ENCODE measurements around the gene PRDM1. TPM values are rescaled to one million over a fixed set of nuclear protein-coding genes. Genes with fewer than 3 reads are reported as not detected.
A peak's percentile ranks its signal among the peaks of the same experiment; 100 is the strongest.

Gene PRDM1
- total and polyA plus RNA-seq, 2 donors (not counting 1 experiment from before 2014, with no cell fraction given), result 6.9 to 9.6 TPM

GRCh38 chr6:106112433-106112832 lies 26.3 kb downstream of the PRDM1 start:
- TF ChIP-seq EZH2 (IDR thresholded peaks at IDR 0.05; ENCODE audit: borderline replicate concordance, insufficient read depth, low read depth, low read length, poor library complexity, severe bottlenecking) (no peak), CTCF (IDR thresholded peaks at IDR 0.05) (no peak)
- intact Hi-C loops (cut with micrococcal nuclease), result no loop called here
- no CpG with 5 or more reads among the region's 2 CpGs for WGBS (ENCODE audit: insufficient coverage)
- no peak overlapping the region for H3K9ac ChIP-seq (ENCODE audit: low read length)
- H3K4me2 ChIP-seq (replicated peaks; ENCODE audit: low read depth, low read length, poor library complexity, severe bottlenecking), result no peak overlapping the region
- no peaks in the 10 kb centered on the region for H4K20me1 ChIP-seq (ENCODE audit: control insufficient read depth, insufficient read depth, low read length, poor library complexity, severe bottlenecking)
- H2AFZ ChIP-seq (ENCODE audit: insufficient read depth, low read depth, low read length, poor library complexity, severe bottlenecking), result no peak overlapping the region
- H3K4me3 ChIP-seq (ENCODE audit: control extremely low read depth in 1 of 5, extremely low read depth in 1 of 5, insufficient read depth in 1 of 5, low read depth in 2 of 5, low read length in 4 of 5), result no peak overlapping the region
- no peak for DNase-seq
- peaks cover 13 to 14% of the 10 kb centered on the region in 2 donors for H3K4me1 ChIP-seq (ENCODE audit: control insufficient read depth in 2 of 2, insufficient read depth in 2 of 2, low read length in 2 of 2)
- POLR2A ChIA-PET, result interaction anchor here (0.7 kb wide), 1 partner anchor 377 kb away, joined by 4 read pairs; no protein-coding TSS in a partner anchor
- Mint-ChIP-seq H3K4me1 (peaks cover 24% of the 10 kb centered on the region), H3K4me3 (no peak overlapping the region), H3K27ac (no peak overlapping the region), H3K9me3 (ENCODE audit: insufficient read depth) (no peaks in the 10 kb centered on the region), H3K27me3 (peaks cover 8% of the 10 kb centered on the region)
- no peaks in the 10 kb centered on the region for H3K9me3 ChIP-seq (ENCODE audit: control extremely low read depth in 1 of 3, control insufficient read depth in 2 of 3, insufficient read depth in 1 of 3, low read length in 2 of 3)
- CTCF ChIA-PET, result interaction anchor here (1.0 kb wide), 1 partner anchor 110 kb away, joined by 3 read pairs; no protein-coding TSS in a partner anchor
- no peak for ATAC-seq (ENCODE audit: low read depth)
- H3K27me3 ChIP-seq (replicated peaks in 1 of 4; ENCODE audit: control extremely low read depth in 1 of 4, control insufficient read depth in 3 of 4, insufficient read depth in 4 of 4, low read length in 3 of 4), result peaks cover 0 to 8% (median 0%) of the 10 kb centered on the region in 4 experiments
- H3K79me2 ChIP-seq (ENCODE audit: control insufficient read depth, insufficient read depth, low read length), result no peaks in the 10 kb centered on the region
- H3K36me3 ChIP-seq (replicated peaks in 1 of 2; ENCODE audit: control extremely low read depth in 1 of 2, control insufficient read depth in 1 of 2, extremely low read depth in 1 of 2, insufficient read depth in 2 of 2, low read length in 1 of 2), result no peaks in the 10 kb centered on the region
- no peak overlapping the region for H3K27ac ChIP-seq (ENCODE audit: low read length in 2 of 2)

GRCh38 chr6:106113256-106113959 lies 27.3 kb downstream of the PRDM1 start:
- Histone ChIP-seq H2AFZ (ENCODE audit: insufficient read depth, low read depth, low read length, poor library complexity, severe bottlenecking) (no peak overlapping the region), H3K9ac (ENCODE audit: low read length) (no peak overlapping the region), H3K9me3 (ENCODE audit: control extremely low read depth in 1 of 3, control insufficient read depth in 2 of 3, insufficient read depth in 1 of 3, low read length in 2 of 3) (no peaks in the 10 kb centered on the region), H3K4me1 (ENCODE audit: control insufficient read depth in 2 of 2, insufficient read depth in 2 of 2, low read length in 2 of 2) (peaks cover 16 to 18% of the 10 kb centered on the region in 2 donors), H3K4me3 (ENCODE audit: control extremely low read depth in 1 of 5, extremely low read depth in 1 of 5, insufficient read depth in 1 of 5, low read depth in 2 of 5, low read length in 4 of 5) (no peak overlapping the region), H3K4me2 (replicated peaks; ENCODE audit: low read depth, low read length, poor library complexity, severe bottlenecking) (no peak overlapping the region), H3K27ac (ENCODE audit: low read length in 2 of 2) (no peak overlapping the region), H3K79me2 (ENCODE audit: control insufficient read depth, insufficient read depth, low read length) (no peaks in the 10 kb centered on the region), H4K20me1 (ENCODE audit: control insufficient read depth, insufficient read depth, low read length, poor library complexity, severe bottlenecking) (no peaks in the 10 kb centered on the region), H3K27me3 (replicated peaks in 1 of 4; ENCODE audit: control extremely low read depth in 1 of 4, control insufficient read depth in 3 of 4, insufficient read depth in 4 of 4, low read length in 3 of 4) (peaks cover 0 to 8% (median 0%) of the 10 kb centered on the region in 4 experiments), H3K36me3 (replicated peaks in 1 of 2; ENCODE audit: control extremely low read depth in 1 of 2, control insufficient read depth in 1 of 2, extremely low read depth in 1 of 2, insufficient read depth in 2 of 2, low read length in 1 of 2) (no peaks in the 10 kb centered on the region)
- H3K4me1 Mint-ChIP-seq, result peaks cover 28% of the 10 kb centered on the region
- 82% methylated on average over 6 of the region's 10 CpGs for WGBS (ENCODE audit: insufficient coverage)
- intact Hi-C loops (cut with micrococcal nuclease), result no loop called here
- H3K9me3 Mint-ChIP-seq (ENCODE audit: insufficient read depth), result no peaks in the 10 kb centered on the region
- ChIA-PET CTCF (interaction anchor here (1.0 kb wide), 1 partner anchor 109 kb away, joined by 3 read pairs; no protein-coding TSS in a partner anchor), POLR2A (no interaction called here)
- no peak overlapping the region for H3K4me3 Mint-ChIP-seq
- peak overlapping the region; percentile 11 for H3K27ac Mint-ChIP-seq
- peaks cover 8% of the 10 kb centered on the region for H3K27me3 Mint-ChIP-seq
- DNase-seq (no peak), ATAC-seq (ENCODE audit: low read depth) (no peak)
- no peak for TF ChIP-seq CTCF (IDR thresholded peaks at IDR 0.05)
- no peak for TF ChIP-seq EZH2 (IDR thresholded peaks at IDR 0.05; ENCODE audit: borderline replicate concordance, insufficient read depth, low read depth, low read length, poor library complexity, severe bottlenecking)
